Measurements from ENCODE around the gene DPY30. TPM values are rescaled to one million over a fixed set of nuclear protein-coding genes. Genes with fewer than 3 reads are reported as not detected.
"Not testable (repeated sequence)": the region's sequence is repeated elsewhere in the genome, so short reads cannot be mapped to it uniquely, and the experiment has no call there.

DPY30 gene
- total RNA-seq, 4 donors from 2014 or later, result 57.5 to 139 (median 93.0) TPM

DNA sequence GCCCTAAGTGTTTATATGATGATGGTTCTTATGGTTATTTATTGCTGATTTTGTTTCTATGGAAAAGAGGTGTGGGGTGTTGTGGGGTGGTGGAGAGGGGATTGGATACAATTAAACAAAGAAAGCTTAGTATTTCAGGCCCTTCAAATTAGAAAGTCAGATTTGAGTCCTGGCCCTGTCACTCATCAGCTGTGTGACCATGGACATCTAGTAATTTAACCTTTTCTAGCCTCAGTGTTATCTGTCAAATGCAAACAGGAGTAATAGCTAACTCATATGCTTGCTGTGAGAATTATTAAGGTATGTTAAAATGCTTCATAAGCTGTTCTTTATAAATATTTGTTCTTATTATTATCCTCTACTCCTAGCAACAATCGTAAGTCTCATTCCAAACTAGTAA is 26.7 kb downstream of the DPY30 start:
- Histone ChIP-seq H3K27ac (no peak overlapping the region), H3K9me3 (no peaks in the 10 kb centered on the region), H3K4me3 (replicated peaks in 1 of 3) (no peak overlapping the region), H3K4me1 (peaks cover 4 to 12% of the 10 kb centered on the region in 2 donors), H3K27me3 (no peaks in the 10 kb centered on the region), H3K36me3 (no peaks in the 10 kb centered on the region)
- DNase-seq, result no peak
- WGBS, 2 donors, result 89 to 91% methylated on average over 1 of the region's 1 CpG
- intact Hi-C loops (cut with DNase I), result loop anchor here (10.0 kb wide), 1 partner anchor 52 kb away; the partner anchor contains the start of gene SPAST
- TF ChIP-seq POLR2A (IDR thresholded peaks at IDR 0.05), result no peak
- TF ChIP-seq, protein P1, sequence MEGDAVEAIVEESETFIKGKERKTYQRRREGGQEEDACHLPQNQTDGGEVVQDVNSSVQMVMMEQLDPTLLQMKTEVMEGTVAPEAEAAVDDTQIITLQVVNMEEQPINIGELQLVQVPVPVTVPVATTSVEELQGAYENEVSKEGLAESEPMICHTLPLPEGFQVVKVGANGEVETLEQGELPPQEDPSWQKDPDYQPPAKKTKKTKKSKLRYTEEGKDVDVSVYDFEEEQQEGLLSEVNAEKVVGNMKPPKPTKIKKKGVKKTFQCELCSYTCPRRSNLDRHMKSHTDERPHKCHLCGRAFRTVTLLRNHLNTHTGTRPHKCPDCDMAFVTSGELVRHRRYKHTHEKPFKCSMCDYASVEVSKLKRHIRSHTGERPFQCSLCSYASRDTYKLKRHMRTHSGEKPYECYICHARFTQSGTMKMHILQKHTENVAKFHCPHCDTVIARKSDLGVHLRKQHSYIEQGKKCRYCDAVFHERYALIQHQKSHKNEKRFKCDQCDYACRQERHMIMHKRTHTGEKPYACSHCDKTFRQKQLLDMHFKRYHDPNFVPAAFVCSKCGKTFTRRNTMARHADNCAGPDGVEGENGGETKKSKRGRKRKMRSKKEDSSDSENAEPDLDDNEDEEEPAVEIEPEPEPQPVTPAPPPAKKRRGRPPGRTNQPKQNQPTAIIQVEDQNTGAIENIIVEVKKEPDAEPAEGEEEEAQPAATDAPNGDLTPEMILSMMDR (IDR thresholded peaks at IDR 0.05), result no peak

DNA sequence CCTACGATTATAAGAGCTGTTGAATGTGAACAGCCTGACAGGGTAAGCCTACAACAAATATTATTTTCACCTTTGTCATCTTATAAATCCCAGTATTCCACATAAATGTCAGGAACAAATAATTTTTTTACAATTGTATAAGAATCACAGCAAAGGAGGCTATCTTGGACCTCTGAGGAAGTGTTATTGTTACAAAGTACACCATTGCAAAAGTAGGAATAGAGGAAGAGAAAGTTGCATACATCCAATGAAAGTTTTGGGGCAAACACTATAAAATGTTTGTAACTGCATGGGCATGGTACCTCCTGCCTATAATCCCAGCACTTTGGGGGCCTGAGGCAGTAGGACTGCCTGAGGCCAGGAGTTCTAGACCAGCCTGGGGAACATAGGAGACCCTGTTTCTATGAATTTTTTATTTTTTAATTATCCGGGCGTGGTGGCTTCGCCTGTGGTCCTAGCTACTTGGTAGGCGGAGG is 28.1 kb downstream of the DPY30 start:
- H3K4me3 ChIP-seq (replicated peaks in 1 of 3), result peak overlapping the region in 2 of 3 donors; percentile 37 to 74
- peak overlapping the region; percentile 82 to 91 (median 86) for H3K27ac ChIP-seq
- TF ChIP-seq, protein P1 (IDR thresholded peaks at IDR 0.05), result no peak
- TF ChIP-seq POLR2A (IDR thresholded peaks at IDR 0.05), result no peak
- intact Hi-C loops (cut with DNase I), result loop anchor here (10.0 kb wide), 1 partner anchor 53 kb away; the partner anchor contains the start of gene SPAST
- H3K27me3 ChIP-seq, result no peaks in the 10 kb centered on the region
- no peak for DNase-seq
- WGBS, 2 donors, result 70 to 83% methylated on average over 5 of the region's 5 CpGs
- no peaks in the 10 kb centered on the region for H3K36me3 ChIP-seq
- peaks cover 4 to 12% of the 10 kb centered on the region in 2 donors for H3K4me1 ChIP-seq
- H3K9me3 ChIP-seq, result no peaks in the 10 kb centered on the region

DNA sequence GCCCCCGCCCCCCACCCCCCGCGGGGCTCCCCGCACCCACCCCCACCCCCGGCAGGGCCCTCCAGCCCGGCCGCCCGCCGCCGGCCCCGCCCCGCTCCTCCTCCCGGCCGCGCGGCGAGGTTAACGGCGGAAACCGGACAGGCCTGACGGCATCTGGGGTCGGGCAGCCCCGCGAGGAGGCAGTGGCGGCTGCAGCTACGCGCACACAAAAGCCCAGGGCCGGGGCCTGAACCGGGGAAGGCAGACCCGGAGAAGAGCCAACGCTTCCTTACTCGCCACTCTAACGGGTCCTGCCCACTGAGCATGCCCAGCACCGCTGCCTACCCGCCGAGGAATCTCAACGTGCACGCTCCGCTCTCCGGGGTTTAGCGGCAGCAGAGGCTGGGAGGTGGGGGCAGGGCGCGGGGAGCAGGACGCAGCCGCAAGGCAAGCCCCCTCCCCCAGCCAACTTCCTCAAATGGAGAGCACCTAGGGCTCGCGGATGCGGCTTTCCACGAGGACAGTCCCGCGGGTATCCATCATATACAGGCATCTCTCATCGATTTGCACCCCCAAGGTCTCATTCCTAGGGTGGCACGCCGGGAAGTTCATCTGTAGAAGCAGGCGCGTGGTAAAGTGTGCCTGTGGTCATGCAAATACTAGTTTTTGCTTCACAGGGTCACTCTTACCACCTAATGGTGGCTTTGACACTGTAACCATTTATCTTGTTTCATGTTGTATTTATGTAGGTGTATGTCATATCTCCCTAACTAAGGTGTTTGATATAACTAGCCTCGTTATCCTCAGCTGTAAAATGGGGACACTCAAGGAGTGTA is 28.7 kb downstream of the DPY30 start, which contains the start of gene MEMO1:
TSS of gene MEMO1 (minus strand) at position 339 of the 815 bp plus-strand sequence. CDS start 761 bp downstream, outside the sequence.
- no peaks in the 10 kb centered on the region for H3K36me3 ChIP-seq
- H3K4me1 ChIP-seq, result peaks cover 4 to 12% of the 10 kb centered on the region in 2 donors
- no peaks in the 10 kb centered on the region for H3K9me3 ChIP-seq
- H3K27ac ChIP-seq, result peak within 1 kb of the TSS; percentile 82 to 91 (median 86)
- no peaks in the 10 kb centered on the region for H3K27me3 ChIP-seq
- H3K4me3 ChIP-seq (replicated peaks in 1 of 3), result peak within 1 kb of the TSS; percentile 14 to 74 (median 37)
- intact Hi-C loops (cut with DNase I), result loop anchor here (10.0 kb wide), 1 partner anchor 54 kb away; the partner anchor contains the start of gene SPAST
- TF ChIP-seq POLR2A (IDR thresholded peaks at IDR 0.05), result peak; percentile 32 to 63
- TF ChIP-seq, protein P1 (IDR thresholded peaks at IDR 0.05), result peak in 1 of 6 experiments; percentile 9
- DNase-seq, result peak; percentile 97 to 98
- WGBS, 2 donors, result 1% methylated on average over 14 of the region's 57 CpGs

DNA sequence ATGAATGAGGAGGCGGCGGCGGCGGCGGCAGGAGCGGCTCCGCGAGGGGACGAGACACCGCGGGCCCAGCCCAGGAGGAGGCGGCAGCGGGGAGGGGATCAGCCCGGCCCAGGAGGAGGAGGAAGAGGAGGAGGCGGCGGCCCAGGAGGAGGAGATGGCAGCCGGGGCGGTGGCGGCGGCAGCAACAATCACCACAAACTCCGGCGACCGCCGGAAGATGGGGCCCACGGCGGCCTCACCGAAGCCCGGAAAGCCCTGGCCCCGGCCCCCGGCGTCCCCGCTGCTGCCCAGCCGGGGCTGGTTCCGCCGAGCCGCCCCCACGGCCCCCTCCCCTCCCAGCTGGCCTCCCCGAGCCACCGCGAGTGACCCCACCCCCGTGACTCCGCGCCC is 29.3 kb downstream of the DPY30 start:
- Histone ChIP-seq H3K4me1 (peaks cover 4 to 12% of the 10 kb centered on the region in 2 donors), H3K27ac (peak overlapping the region; percentile 82 to 91 (median 86)), H3K4me3 (replicated peaks in 1 of 3) (peak overlapping the region in 1 of 3 donors; percentile 74)
- not testable (repeated sequence) for H3K27me3 ChIP-seq, H3K36me3 ChIP-seq, H3K9me3 ChIP-seq
- intact Hi-C loops (cut with DNase I), result loop anchor here (10.0 kb wide), 1 partner anchor 55 kb away; the partner anchor contains the start of gene SPAST
- WGBS, 2 donors, result no CpG with 5 or more reads among the region's 43 CpGs
- peak; percentile 58 to 60 for DNase-seq

DNA sequence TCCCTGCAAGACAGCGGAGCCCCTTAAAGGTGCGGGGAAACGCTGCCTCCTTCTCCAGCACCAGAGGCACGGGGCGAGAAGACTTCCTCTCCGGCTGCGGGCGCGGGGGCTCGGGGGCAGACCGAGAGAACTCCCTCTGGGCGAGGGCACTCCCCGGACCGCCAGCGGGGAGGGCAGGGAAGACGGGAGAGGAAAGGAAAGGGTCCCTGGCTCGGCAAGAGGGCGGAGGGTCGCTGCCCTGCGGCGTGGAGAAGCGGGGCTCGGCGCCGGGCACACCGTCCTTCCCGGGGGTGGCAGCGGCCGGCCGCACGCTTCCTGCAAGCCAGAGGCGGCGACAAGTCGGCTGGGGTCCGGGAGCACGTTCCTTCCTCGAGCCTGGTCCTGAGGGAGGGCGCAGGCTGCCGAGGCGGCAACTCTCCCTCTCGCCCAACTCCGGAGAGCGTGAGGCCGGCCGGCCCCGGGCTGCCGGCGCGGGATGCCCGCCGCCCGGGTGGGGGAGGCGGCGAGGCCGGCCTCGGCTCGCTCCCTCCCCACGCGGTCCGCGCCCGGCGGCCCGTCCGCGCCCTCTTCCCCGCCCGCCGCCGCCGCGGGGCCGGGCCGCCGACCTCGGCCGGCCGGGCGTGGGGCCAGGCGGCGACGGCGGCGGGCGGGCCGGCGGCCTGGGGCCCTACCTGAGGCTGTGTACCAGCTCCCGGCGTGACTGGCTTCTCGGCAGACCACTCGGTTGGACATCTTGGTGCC is 29.9 kb downstream of the DPY30 start:
- 0% methylated on average over 27 of the region's 91 CpGs; no CpG with 5 or more reads in 1 of the 2 donors for WGBS, 2 donors
- Histone ChIP-seq H3K4me1 (peaks cover 4 to 12% of the 10 kb centered on the region in 2 donors), H3K27ac (peak overlapping the region; percentile 20 to 91 (median 78)), H3K9me3 (no peaks in the 10 kb centered on the region), H3K4me3 (replicated peaks in 1 of 3) (peak overlapping the region; percentile 56 to 85 (median 74)), H3K36me3 (no peaks in the 10 kb centered on the region), H3K27me3 (no peaks in the 10 kb centered on the region)
- peak; percentile 30 to 35 for DNase-seq
- intact Hi-C loops (cut with DNase I), result loop anchor here (10.0 kb wide), 1 partner anchor 55 kb away; the partner anchor contains the start of gene SPAST
- TF ChIP-seq POLR2A (IDR thresholded peaks at IDR 0.05), result peak in 1 of 2 donors; percentile 51
- TF ChIP-seq, protein P1 (IDR thresholded peaks at IDR 0.05), result no peak

All from thyroid gland (tissue), 4 donors.